GM19240 (cell line): ENCODE measurements around the gene GIT2.
"Not testable (repeated sequence)": the region's sequence is repeated elsewhere in the genome, so short reads cannot be mapped to it uniquely, and the experiment has no call there.

ENCODE experiments used
- DNase-seq: peaks from one replicate; pipeline ENCODE4 v3.0.0; 2011; ENCODE audit warnings: low spot score; ENCODE audit not compliant: insufficient read length

Gene GIT2, protein sequence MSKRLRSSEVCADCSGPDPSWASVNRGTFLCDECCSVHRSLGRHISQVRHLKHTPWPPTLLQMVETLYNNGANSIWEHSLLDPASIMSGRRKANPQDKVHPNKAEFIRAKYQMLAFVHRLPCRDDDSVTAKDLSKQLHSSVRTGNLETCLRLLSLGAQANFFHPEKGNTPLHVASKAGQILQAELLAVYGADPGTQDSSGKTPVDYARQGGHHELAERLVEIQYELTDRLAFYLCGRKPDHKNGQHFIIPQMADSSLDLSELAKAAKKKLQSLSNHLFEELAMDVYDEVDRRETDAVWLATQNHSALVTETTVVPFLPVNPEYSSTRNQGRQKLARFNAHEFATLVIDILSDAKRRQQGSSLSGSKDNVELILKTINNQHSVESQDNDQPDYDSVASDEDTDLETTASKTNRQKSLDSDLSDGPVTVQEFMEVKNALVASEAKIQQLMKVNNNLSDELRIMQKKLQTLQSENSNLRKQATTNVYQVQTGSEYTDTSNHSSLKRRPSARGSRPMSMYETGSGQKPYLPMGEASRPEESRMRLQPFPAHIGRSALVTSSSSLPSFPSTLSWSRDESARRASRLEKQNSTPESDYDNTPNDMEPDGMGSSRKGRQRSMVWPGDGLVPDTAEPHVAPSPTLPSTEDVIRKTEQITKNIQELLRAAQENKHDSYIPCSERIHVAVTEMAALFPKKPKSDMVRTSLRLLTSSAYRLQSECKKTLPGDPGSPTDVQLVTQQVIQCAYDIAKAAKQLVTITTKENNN

DNA sequence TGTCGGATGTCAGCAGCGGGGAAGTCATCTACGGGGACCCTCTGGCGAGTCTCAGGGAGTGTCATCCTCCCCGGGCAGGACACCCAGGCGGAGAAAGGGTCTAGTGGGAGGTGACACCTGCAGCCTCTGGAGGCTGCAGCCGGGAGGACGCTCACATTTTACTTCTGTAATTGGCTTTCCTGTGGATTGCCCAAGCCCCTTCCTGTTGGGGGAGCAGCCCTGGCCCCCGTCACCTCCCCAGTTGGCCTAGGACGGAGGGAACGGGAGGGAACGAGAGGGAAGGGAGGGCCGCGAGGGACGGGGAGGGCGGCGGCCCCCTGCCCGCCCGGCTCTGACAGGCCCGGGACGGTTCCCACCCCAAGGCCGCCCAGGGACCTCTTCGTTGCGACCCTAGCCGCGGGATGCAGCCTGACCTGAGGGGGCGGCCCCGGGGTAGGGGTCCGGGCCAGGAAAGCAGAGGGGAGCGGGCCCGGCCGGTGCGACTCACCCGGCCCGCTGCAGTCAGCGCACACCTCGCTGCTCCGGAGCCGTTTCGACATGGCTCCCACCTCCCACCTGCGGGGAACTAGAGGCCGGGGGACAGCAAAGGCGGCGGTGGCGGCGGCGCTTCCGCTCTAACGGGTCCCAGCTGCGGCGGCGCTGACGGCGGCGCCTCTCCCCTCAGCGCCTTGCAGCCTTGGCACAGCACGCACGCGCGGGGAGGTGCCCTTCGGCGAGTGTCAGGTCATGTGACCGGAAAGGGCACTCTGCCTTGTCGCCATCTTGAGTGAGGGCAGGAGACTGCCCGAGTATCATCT lies at the start of gene GIT2:
TSS of gene GIT2 (minus strand) at position 683 of the 797 bp plus-strand sequence. CDS start at position 539, 144 bp downstream.
- DNase-seq: peak; percentile 88

DNA sequence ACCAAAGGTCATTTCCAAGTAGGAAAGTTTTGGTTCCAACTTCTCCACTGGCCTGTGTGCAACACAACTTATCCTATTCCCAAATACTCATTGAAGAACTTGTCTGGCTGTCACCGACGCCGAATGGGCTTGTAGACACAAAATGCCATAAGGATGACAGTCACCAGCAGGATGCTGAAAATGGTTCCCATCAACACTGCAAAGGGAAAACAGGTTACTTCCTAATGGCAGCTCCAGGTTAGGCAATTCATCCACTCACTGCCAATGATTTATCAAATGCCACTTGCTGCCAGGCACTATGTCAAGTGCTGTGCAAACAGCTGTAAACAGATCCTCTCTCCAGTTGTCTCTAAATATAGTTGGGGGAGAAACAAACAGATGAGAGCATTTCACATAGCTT lies 46.1 kb upstream of the GIT2 start:
- no peak for DNase-seq

DNA sequence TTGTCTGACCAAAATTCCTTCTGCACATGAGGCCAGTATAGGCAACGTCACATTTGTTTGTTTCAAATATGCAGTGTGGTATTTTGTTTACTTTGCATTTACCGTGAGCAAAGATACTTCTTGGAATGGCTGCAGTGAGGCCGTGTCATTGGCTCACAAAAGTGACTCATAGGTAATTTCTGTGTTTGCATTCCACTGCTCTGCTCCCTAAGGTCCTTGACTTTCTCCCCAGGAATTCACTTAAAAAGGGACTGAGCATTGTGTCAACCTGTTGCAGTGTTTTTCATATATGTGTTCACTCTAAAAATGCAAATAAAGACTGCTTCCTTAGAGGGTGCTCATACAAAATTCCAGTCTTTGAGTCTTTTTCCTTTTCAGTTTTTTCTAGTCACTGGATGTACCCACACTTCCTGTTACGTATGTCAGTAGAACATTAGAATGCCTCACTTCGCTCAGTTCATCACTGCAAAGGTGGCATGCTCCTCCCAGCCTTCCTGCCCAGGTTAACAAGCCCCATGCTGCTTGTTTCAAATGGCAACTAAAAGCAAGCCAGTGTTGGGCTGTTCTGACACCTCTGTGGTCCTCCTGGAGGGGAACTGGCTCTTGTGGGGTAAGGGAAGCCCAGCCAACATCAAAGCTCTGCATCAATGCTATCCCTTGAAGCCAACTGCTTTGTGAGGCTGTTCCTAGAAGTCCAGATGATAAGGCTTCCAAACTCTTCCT lies 43.1 kb upstream of the GIT2 start:
- DNase-seq: no peak

DNA sequence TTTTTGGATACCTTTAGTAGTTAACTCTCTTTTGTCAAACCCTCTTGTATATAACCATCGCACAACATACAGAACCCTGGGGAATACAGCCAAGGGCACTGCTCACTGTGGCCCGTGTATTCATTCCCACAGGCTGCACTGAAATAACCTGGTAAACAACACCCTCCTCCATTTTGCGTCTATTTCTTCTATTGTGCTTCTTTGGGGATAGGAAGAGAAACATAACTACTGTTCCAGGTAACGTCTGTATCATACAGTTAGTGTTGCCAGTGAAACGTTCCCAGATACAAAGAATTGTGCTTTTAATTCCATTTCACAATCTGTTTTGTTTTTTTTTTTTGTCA lies 42.5 kb upstream of the GIT2 start:
- no peak for DNase-seq

DNA sequence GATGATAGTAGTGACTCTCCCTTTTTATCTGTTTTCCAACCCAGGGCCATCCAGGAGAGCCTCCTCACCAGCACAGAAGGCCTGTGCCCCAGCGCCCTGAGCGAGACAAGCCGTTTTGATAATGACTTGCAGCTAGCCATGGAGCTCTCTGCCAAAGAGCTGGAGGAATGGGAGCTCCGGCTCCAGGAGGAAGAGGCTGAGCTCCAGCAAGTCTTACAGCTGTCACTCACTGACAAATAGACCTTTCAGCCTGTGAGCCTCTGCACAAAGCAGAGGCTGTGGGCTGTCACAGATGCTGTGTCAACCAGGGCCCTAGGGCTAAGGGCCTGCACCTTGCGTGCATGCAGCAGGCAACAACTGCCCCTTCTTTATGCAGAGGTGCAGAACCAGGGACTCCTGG lies 41.1 kb upstream of the GIT2 start:
- DNase-seq: no peak

DNA sequence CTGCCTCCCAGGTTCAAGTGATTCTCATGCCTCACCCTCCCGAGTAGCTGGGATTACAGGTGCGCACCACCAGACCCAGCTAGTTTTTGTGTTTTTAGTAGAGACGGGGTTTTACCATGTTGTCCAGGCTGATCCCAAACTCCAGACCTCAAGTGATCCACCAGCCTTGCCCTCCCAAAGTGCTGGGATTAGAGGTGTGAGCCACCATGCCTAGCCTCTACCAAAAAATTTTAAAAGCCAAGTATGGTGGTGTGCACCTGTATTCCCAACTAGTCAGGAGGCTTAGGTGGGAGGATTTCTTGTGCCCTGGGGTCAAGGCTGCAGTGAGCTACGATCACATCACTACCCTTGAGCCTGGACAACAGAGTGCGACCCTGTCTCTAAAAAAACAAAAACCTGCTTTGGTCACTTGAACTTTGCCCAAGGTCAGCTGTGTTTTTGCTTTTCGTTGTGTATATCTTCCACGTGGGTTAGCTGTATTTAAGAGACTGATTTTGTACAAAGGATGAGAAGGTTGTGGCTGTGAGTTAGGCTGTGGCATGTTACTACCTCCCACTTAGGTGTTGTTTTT lies 39.5 kb upstream of the GIT2 start:
- no peak for DNase-seq

DNA sequence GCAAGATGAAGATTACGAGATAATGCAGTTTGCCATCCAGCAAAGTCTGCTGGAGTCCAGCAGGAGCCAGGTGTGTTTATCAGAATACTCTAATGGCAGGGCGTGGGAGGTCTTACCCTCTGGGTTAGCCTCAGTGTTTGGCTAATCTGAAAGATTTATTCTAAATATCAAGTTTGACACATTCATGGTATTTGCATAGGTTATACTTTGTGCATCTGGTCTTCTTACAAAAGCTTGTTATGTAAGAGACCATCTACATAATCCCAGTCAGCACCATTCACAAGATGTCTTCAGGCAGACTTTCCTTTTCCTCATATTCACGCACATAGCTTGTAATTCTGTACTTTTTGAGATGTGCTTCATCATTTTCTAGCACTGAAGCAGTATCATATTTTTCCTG lies 37.7 kb upstream of the GIT2 start:
- no peak for DNase-seq

DNA sequence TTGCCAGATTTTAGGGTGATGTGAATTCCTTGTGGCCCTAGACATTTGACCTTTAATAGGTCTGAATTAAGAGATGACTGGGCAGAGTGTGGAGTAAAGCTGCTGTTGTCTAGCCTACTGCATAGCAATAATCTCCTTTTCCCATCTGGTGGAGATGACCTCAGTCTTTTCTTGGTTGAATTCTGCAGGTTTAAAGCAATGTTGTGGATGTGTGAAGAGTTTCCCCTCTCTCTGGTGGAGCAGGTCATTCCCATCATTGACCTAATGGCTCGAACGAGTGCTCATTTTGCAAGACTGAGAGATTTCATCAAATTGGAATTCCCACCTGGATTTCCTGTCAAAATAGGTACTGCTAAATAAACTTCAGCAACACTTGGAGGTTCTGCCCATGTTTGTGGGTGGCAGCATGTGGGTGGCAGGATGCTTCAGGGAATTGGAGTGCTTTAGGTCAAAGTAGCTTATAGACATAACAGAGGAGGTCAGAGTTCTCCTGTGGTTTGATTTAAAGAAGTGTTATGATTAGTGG lies 33.2 kb upstream of the GIT2 start:
- DNase-seq: no peak

DNA sequence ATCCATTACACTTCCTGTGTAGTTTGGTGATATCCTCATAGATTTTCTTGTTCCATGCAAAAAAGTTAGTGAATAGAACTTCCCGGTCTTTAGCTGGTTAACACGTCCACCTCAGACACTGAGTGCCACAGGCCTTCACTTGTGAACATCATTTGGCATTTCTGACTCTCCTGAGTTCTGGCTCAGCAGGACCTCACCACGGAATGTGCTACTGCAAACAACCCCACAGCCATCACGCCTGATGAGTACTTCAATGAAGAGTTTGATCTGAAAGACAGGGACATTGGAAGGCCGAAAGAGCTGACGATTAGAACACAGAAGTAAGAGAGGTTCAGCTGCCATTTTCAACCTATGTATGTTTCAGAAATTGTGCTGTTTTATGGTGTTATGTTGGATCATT lies 32.2 kb upstream of the GIT2 start:
- DNase-seq: no peak

DNA sequence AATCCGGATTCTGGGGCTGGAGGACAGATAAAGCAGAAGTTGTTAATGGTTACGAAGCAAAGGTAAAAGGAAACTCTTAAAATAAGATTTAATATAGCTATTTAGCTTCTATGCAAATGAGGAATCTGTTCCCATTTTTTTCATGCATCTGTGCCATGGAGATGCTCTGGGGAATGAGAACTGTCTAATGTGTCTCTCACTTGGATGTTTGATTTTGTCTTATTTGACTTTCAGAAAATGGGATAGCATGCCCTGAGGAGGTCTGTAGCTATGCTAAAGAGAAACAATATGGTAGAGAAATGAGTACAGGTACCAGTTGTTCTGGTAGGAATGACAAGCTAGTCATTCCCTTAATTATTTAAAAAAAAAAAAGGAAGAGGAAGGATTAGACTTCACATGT lies 27.9 kb upstream of the GIT2 start:
- no peak for DNase-seq

DNA sequence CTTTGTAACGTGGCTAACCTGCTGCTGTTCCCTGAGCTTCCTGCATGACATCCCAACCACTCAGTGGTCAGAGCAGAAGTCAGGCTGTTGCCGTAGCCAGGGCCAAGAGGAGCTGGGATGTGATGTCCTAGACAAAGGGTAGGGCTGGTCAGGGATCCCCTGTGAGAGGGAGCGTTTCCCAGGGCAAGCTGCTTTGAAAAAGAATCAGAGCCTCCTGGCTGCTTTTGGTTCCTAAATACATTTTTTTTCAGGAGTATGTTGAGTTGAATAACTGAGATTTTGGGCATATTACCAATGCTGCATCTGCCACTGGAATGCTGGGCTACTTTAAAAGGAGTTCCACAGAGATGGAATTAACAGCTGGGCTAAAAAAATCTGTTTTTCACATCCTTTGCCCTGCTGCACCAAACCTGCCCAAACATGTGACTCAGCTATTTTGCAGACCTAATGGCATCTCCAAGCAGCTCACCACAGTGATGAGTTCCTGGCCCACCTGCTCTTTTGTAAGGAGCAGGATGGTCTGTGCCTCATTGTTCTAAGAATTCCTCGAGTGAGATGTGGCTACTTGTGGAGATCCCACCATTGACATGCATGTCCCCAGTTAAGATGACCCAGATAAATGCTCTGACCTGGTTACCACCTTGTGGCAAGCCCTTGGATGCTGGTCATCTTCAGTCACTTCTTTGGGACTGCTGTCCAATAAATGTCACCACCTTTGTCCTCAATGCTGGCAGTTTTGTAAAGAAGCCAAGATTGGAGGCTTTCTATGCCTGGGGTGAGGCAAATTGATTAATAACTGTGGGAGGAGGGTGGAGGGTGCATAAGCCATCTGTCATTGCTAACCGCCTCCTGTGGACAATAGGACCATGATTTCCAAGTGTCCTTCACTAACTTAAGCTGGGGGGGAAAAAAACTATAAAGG lies 27.2 kb upstream of the GIT2 start:
- DNase-seq: no peak

DNA sequence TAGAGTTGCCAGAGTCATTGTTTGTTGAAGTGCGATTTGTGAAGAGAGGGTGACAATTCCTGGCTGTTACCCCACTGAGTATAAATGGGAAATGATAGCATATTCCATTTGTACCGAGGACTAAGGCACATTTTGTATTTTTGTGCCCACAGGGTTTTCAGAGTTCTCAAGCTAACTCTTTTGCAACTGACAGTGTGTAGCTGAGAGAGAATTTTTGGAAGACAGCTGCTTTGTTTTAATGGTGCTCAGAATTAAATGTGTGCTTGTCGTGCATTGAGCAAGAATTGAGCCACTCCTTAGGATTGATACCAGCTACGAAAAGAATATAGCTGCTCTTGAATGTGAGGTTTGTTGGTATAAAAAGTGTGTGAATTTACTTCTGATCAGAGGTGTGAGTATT lies 24.8 kb upstream of the GIT2 start:
- no peak for DNase-seq

DNA sequence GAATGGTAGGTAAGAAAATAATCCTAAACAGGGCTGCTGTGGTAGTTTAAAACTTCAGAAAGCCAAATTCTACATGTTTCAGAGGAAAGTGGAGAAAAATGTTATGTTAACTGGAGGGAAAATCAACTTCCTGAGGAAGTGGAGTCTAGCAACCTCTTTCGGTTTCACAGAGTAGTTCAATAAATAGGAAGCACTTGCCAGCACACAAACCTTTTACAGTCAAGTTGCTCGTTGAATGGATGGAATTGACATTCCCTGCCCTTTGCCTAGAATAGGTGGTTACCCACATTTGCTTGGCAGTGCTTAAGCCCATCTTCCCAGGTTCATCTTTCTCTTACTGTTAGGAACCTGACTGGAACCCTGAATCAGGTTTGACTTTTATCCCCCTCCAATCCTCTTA lies 19.0 kb upstream of the GIT2 start:
- no peak for DNase-seq

DNA sequence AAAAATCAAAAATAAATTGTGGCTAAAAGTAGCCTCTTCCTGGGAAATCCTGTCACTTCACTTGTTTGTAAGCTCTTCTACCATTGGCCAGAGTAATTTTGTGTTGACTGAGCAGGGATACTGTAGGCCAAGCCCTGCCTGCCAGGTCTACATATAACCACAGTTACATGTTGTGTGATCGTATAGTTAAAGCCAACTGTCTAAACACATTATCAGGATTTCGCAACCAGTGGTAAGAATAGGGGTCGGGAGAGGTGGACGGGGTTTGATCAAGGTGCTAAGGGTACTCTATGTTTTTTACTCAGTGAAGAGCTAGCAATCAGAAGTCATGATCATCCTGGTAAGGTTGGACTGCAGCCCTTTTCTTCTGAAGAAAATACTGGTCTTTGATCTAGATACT lies 16.5 kb upstream of the GIT2 start:
- no peak for DNase-seq

DNA sequence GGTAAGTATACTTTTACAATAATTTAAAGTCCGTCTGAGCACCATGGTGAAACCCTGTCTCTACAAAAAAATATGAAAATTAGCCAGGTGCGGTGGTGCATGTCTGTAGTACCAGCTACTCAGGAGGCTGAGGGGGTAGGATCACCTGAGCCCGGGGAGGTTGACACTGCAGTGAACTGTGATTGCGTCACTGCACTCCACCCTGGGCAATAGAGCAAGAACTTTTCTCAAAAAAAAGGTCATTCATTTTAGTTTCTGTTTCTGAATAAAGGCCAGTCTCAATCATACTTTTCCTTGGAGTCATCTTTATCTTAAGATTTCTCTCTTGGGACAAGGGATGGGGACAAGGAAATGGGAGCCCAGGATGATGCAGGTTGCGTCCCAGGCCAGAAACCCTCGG lies 16.0 kb upstream of the GIT2 start:
- DNase-seq: no peak

DNA sequence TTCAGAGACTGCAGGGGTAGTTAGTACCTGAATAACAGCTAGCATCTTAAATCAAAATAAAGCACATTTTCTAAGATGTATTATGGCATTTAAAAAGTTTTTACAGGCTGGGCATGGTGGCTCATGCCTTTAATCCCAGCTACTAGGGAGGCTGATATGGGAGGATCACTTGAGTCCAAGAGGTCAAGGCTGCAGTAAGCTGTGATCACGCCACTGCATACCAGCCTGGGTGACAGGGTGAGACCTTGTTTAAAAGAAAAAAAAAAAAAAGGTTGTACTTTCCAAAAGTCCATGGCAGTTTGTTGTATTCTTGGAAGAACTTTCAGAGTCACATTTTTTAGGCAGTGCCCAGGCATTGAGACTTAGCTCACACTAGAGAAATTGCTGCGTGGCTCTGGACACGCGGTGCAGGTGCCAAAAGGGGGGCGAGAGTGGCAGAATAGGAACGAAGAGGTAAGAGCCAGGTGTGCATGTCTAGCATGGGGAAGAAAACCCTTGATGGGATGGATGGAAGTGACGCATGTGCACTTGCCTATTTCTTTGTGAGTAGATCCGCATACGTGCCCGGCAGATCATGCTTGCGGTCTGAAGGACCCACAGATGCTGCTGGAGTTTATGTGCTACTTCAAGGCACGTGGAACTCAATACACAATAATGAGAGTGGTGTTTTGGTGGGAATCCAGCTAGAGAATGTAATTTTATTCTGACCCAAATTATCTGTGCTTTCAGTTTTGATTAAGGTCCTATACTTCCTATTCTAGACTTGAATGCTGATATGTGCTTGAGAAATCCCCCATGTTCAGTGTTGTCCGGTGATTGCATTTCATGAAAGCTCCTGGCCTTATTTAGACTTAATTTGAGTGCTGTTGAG lies 14.9 kb upstream of the GIT2 start:
- no peak for DNase-seq

DNA sequence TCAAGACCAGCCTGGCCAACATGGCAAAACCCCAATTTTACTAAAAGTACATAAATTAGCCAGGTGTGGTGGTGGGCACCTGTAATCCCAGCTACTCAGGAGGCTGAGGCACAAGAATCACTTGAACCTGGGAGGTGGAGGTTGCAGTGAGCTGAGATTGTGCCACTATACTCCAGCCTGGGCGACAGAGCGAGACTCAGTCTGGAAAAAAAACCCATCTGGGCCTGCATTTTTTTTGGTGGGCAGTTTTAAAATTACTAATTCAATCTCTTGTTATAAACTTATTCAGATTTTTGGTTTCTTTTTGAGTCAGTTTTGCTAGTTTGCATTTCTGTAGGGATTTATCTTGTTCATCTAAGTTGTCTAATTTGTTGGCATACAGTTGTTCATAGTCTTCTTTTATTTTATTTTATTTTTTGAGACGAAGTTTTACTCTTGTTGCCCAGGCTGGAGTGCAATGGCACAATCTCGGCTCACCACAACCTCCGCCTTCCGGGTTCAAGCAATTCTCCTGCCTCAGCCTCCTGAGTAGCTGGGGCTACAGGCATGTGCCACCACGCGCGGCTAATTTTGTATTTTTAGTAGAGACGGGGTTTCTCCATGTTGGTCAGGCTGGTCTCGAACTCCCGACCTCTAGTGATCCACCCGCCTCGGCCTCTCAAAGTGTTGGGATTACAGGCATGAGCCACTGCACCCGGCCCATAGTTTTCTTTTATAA lies 12.7 kb upstream of the GIT2 start:
- not testable (repeated sequence) for DNase-seq

DNA sequence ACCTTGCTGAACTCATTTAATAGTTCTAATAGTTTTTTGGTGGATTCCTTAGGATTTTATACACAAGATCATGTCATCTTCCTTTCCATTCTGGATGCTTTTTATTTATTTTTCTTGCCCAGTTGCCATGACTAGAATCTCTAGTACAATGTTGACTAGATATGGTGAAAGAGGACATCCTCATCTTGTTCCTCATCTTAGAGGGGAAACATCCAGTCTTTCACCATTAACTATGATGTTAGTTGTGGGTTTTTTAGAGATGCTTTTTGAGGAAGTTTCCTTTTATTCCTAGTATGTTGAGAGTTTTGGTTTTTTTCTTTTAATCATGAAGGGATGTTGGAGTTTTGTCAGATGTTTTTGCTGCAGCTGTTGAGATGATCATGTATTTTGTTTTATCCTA lies 11.7 kb upstream of the GIT2 start:
- DNase-seq: no peak
